H9 (cell line): Measurements from ENCODE around the gene TCF4. TPM values are rescaled to one million over a fixed set of nuclear protein-coding genes. Genes with fewer than 3 reads are reported as not detected.

Experiments used
- DNase-seq: peaks from one replicate; pipeline ENCODE4 v3.0.0-alpha.2; 2017
- H2AFZ ChIP-seq: one replicate; pipeline ENCODE4 v1.6.1; 2013; ENCODE audit warnings: mild to moderate bottlenecking, low read length, control low read depth, moderate library complexity
- H2AK5ac ChIP-seq: 2 replicates; pipeline ENCODE4 v1.6.1; 2013; ENCODE audit warnings: low read length, control low read depth, mixed read lengths; ENCODE audit not compliant: insufficient read length
- H2BK120ac ChIP-seq: one replicate; pipeline ENCODE4 v1.6.1; 2013; ENCODE audit warnings: low read depth, mild to moderate bottlenecking, low read length, control low read depth, inconsistent platforms; ENCODE audit not compliant: poor library complexity, severe bottlenecking
- H2BK12ac ChIP-seq: 2 replicates; pipeline ENCODE4 v1.6.1; 2013; ENCODE audit warnings: low read length, control low read depth, mixed read lengths, low read depth; ENCODE audit not compliant: insufficient read length
- H2BK15ac ChIP-seq: 2 replicates; pipeline ENCODE4 v1.6.1; 2013; ENCODE audit warnings: low read depth, low read length, control low read depth
- H2BK20ac ChIP-seq: one replicate; pipeline ENCODE4 v1.6.1; 2013; ENCODE audit warnings: low read depth, mild to moderate bottlenecking, low read length, control low read depth, inconsistent platforms; ENCODE audit not compliant: poor library complexity, severe bottlenecking
- H2BK5ac ChIP-seq: 2 replicates; pipeline ENCODE4 v1.6.1; 2013; ENCODE audit warnings: low read length, control low read depth, mixed read lengths; ENCODE audit not compliant: insufficient read length
- H3K14ac ChIP-seq: 2 replicates; pipeline ENCODE4 v1.6.1; 2013; ENCODE audit warnings: low read length, control low read depth; ENCODE audit not compliant: insufficient read depth
- H3K18ac ChIP-seq: 2 replicates; pipeline ENCODE4 v1.6.1; 2013; ENCODE audit warnings: low read depth, mild to moderate bottlenecking, mixed read lengths, low read length, control low read depth; ENCODE audit not compliant: insufficient read length
- H3K23ac ChIP-seq: 2 replicates; pipeline ENCODE4 v1.6.1; 2013; ENCODE audit warnings: low read length, control low read depth, mixed read lengths, low read depth; ENCODE audit not compliant: insufficient read length
- H3K23me2 ChIP-seq: 2 replicates; pipeline ENCODE4 v1.6.1; 2013; ENCODE audit warnings: low read depth, mild to moderate bottlenecking, mixed read lengths, low read length, control low read depth; ENCODE audit not compliant: insufficient read length, poor library complexity, severe bottlenecking
- H3K27ac ChIP-seq: 2 replicates; pipeline ENCODE4 v1.5.1; 2013; ENCODE audit warnings: low read length, control low read depth, mixed read lengths, low read depth; ENCODE audit not compliant: insufficient read length
- H3K27me3 ChIP-seq: 2 replicates; pipeline ENCODE4 v1.6.1; 2013; ENCODE audit warnings: low read length, control low read depth, inconsistent platforms; ENCODE audit not compliant: insufficient read depth
- H3K4ac ChIP-seq: 2 replicates; pipeline ENCODE4 v1.6.1; 2013; ENCODE audit warnings: low read depth, mild to moderate bottlenecking, control low read depth, inconsistent platforms, low read length, moderate library complexity
- H3K4me1 ChIP-seq: 2 replicates; pipeline ENCODE4 v1.6.1; 2013; ENCODE audit warnings: low read length, control low read depth, inconsistent platforms; ENCODE audit not compliant: insufficient read depth
- H3K4me2 ChIP-seq: 2 replicates; pipeline ENCODE4 v1.6.1; 2013; ENCODE audit warnings: low read length, control low read depth, mixed read lengths; ENCODE audit not compliant: insufficient read length, insufficient read depth
- H3K56ac ChIP-seq: 2 replicates; pipeline ENCODE4 v1.6.1; 2013; ENCODE audit warnings: low read depth, mild to moderate bottlenecking, mixed read lengths, low read length, control low read depth; ENCODE audit not compliant: insufficient read length
- H3K79me1 ChIP-seq: 2 replicates; pipeline ENCODE4 v1.6.1; 2013; ENCODE audit warnings: low read depth, mild to moderate bottlenecking, moderate library complexity, low read length, control low read depth, inconsistent platforms; ENCODE audit not compliant: insufficient read depth, poor library complexity, severe bottlenecking
- H3K79me2 ChIP-seq: 2 replicates; pipeline ENCODE4 v1.6.1; 2013; ENCODE audit warnings: low read length, control low read depth, inconsistent platforms; ENCODE audit not compliant: insufficient read depth
- H3K9ac ChIP-seq: 2 replicates; pipeline ENCODE4 v1.6.1; 2013; ENCODE audit warnings: low read length, control low read depth, mixed read lengths; ENCODE audit not compliant: insufficient read length; ENCODE audit errors: extremely low read depth
- H3K9me3 ChIP-seq: one replicate; pipeline ENCODE4 v1.6.1; 2013; ENCODE audit warnings: low read depth, low read length, inconsistent platforms; ENCODE audit not compliant: control insufficient read depth
- H3T11ph ChIP-seq: one replicate; pipeline ENCODE4 v1.6.1; 2013; ENCODE audit warnings: mild to moderate bottlenecking, low read length, control low read depth, inconsistent platforms
- H4K20me1 ChIP-seq: one replicate; pipeline ENCODE4 v1.6.1; 2013; ENCODE audit not compliant: control insufficient read depth, insufficient read length, insufficient read depth
- H4K5ac ChIP-seq: 2 replicates; pipeline ENCODE4 v1.6.1; 2013; ENCODE audit warnings: low read depth, mild to moderate bottlenecking, mixed read lengths, low read length, control low read depth; ENCODE audit not compliant: insufficient read length
- H4K8ac ChIP-seq: replicated peaks from 2 replicates; pipeline ENCODE4 v1.6.1; 2013; ENCODE audit warnings: low read length, control low read depth, mixed read lengths, low read depth; ENCODE audit not compliant: insufficient read length
- H4K91ac ChIP-seq: 2 replicates; pipeline ENCODE4 v1.6.1; 2013; ENCODE audit warnings: low read depth, mild to moderate bottlenecking, moderate library complexity, mixed read lengths, low read length, control low read depth; ENCODE audit not compliant: insufficient read length
- H3K27ac Mint-ChIP-seq, 3 experiments: 2 replicates in 2 of 3; 3 replicates in 1 of 3; pipeline ENCODE4 v1.8.0; 2020 to 2021; ENCODE audit warnings: mixed read lengths in 3 of 3, mild to moderate bottlenecking in 1 of 3, moderate library complexity in 1 of 3
- H3K27me3 Mint-ChIP-seq: 2 replicates; pipeline ENCODE4 v1.8.0; 2021; ENCODE audit warnings: low read depth, mild to moderate bottlenecking, moderate library complexity, mixed read lengths
- H3K36me3 Mint-ChIP-seq, 3 experiments: 2 replicates in 2 of 3; 3 replicates in 1 of 3; pipeline ENCODE4 v1.8.0; 2020 to 2021; ENCODE audit warnings: low read depth in 3 of 3, mixed read lengths in 3 of 3; ENCODE audit not compliant: insufficient read depth in 1 of 3
- H3K4me1 Mint-ChIP-seq, 2 experiments: 2 replicates each; pipeline ENCODE4 v1.8.0; 2020; ENCODE audit warnings: mixed read lengths in 2 of 2
- H3K4me3 Mint-ChIP-seq, 2 experiments: 2 replicates in 1 of 2; 3 replicates in 1 of 2; pipeline ENCODE4 v1.8.0; 2020 to 2021; ENCODE audit warnings: mild to moderate bottlenecking in 2 of 2, mixed read lengths in 2 of 2, moderate library complexity in 1 of 2
- H3K9me3 Mint-ChIP-seq, 2 experiments: 2 replicates in 1 of 2; 3 replicates in 1 of 2; pipeline ENCODE4 v1.8.0; 2020; ENCODE audit warnings: mild to moderate bottlenecking in 2 of 2, mixed read lengths in 2 of 2, moderate library complexity in 1 of 2
- WGBS: extraction: QIAGEN DNeasy Blood & Tissue Kit; methylation state at CpG from one replicate; pipeline ENCODE4 v1.1.7; 2013; ENCODE audit warnings: missing lambda C conversion rate, low lambda C conversion rate, mixed read lengths; ENCODE audit not compliant: insufficient read length; ENCODE audit errors: extremely low coverage; 5-methylcytosine and 5-hydroxymethylcytosine counted together
- total RNA-seq: library from RNA; stranded (reverse); gene quantifications from 2 replicates; pipeline ENCODE4 v1.2.1, GENCODE V29; 2021
- TF ChIP-seq, protein P1 (sequence below): fragments of 200-600 bp; sonication (generic); conservative IDR thresholded peaks from 3 replicates; pipeline ENCODE4 v1.8.0; 2021; ENCODE audit warnings: antibody characterized with exemption, mild to moderate bottlenecking

Gene TCF4
- total RNA-seq, 1 experiment from 2014 or later, result 99.4 TPM

DNA sequence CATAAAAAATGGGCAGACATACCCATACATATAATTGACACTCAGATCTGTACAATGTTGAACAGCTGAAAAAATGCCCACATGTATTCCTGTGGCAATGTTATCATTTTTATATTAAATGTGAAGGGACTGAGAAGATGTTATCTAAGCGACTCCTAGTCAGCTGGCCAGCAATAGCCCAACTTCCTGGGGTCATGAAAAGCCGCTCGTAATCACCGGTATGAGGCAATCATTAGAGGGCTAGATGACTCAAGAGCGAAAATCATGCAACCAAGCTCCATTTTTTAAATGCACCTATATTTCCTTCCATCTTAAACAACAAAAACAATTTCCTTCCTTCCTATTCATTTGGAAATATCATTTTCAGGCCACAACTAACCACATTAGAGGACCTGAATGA, 354.1 kb downstream of the TCF4 start:
- no peaks in the 10 kb centered on the region for H4K20me1 ChIP-seq
- H2BK20ac ChIP-seq, result no peak overlapping the region
- no peak overlapping the region for H4K8ac ChIP-seq
- H4K91ac ChIP-seq, result no peak overlapping the region
- no peak overlapping the region for H3K4me2 ChIP-seq
- H3K14ac ChIP-seq, result no peak overlapping the region
- no peaks in the 10 kb centered on the region for H3K27me3 ChIP-seq
- no peak overlapping the region for H3K4me3 Mint-ChIP-seq
- no peak overlapping the region for H3K27ac ChIP-seq
- no peak overlapping the region for H2BK15ac ChIP-seq
- no peak overlapping the region for H4K5ac ChIP-seq
- no peak overlapping the region for H3K18ac ChIP-seq
- no peak overlapping the region for H2BK5ac ChIP-seq
- H2AFZ ChIP-seq, result no peak overlapping the region
- H3K27me3 Mint-ChIP-seq, result no peaks in the 10 kb centered on the region
- H3K23ac ChIP-seq, result no peak overlapping the region
- no peak overlapping the region for H3K27ac Mint-ChIP-seq
- H3K56ac ChIP-seq, result no peak overlapping the region
- no peak overlapping the region for H3K4ac ChIP-seq
- H2BK12ac ChIP-seq, result no peak overlapping the region
- no peak for DNase-seq
- H3K9ac ChIP-seq, result no peak overlapping the region
- H3K79me1 ChIP-seq, result no peaks in the 10 kb centered on the region
- no CpG with 5 or more reads among the region's 5 CpGs for WGBS
- no peaks in the 10 kb centered on the region for H3K9me3 Mint-ChIP-seq
- no peak overlapping the region for H2AK5ac ChIP-seq
- no peaks in the 10 kb centered on the region for H3K9me3 ChIP-seq
- H3K4me1 ChIP-seq, result no peaks in the 10 kb centered on the region; the same call in 1 of the 2 replicates
- H3K4me1 Mint-ChIP-seq, result peaks cover 5 to 6% of the 10 kb centered on the region in 2 experiments
- no peak overlapping the region for H3T11ph ChIP-seq
- no peaks in the 10 kb centered on the region for H3K23me2 ChIP-seq
- no peaks in the 10 kb centered on the region for H3K79me2 ChIP-seq
- peaks cover 22 to 55% (median 53%) of the 10 kb centered on the region in 3 experiments; a peak in 6 of 7 replicates for H3K36me3 Mint-ChIP-seq
- no peak overlapping the region for H2BK120ac ChIP-seq
- TF ChIP-seq, protein P1, sequence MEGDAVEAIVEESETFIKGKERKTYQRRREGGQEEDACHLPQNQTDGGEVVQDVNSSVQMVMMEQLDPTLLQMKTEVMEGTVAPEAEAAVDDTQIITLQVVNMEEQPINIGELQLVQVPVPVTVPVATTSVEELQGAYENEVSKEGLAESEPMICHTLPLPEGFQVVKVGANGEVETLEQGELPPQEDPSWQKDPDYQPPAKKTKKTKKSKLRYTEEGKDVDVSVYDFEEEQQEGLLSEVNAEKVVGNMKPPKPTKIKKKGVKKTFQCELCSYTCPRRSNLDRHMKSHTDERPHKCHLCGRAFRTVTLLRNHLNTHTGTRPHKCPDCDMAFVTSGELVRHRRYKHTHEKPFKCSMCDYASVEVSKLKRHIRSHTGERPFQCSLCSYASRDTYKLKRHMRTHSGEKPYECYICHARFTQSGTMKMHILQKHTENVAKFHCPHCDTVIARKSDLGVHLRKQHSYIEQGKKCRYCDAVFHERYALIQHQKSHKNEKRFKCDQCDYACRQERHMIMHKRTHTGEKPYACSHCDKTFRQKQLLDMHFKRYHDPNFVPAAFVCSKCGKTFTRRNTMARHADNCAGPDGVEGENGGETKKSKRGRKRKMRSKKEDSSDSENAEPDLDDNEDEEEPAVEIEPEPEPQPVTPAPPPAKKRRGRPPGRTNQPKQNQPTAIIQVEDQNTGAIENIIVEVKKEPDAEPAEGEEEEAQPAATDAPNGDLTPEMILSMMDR, result no peak
